SK-N-SH (cell line): ENCODE results near the gene EVA1A.

ENCODE experiments used
- CTCF ChIP-seq: fragments of 200-600 bp; sonication (generic); IDR thresholded peaks from 2 replicates; pipeline ENCODE4 v1.6.1; 2017; ENCODE audit warnings: antibody characterized with exemption, mild to moderate bottlenecking, moderate library complexity
- EP300 ChIP-seq, 2 experiments: IDR thresholded peaks; 2 replicates each; pipeline versions ENCODE4 v1.4.0 to v1.6.1; 2012; ENCODE audit warnings: borderline replicate concordance in 1 of 2, low read depth in 1 of 2, low read length in 1 of 2
- FOSL2 ChIP-seq: IDR thresholded peaks from 2 replicates; pipeline ENCODE4 v1.4.0; 2012; ENCODE audit warnings: low read depth, mild to moderate bottlenecking, moderate library complexity, borderline replicate concordance
- MXI1 ChIP-seq: IDR thresholded peaks from 2 replicates; pipeline ENCODE4 v1.6.1; 2012; ENCODE audit warnings: mild to moderate bottlenecking, low read depth, low read length, improper control_type of control experiment
- POLR2AphosphoS5 ChIP-seq: IDR thresholded peaks from 2 replicates; pipeline ENCODE4 v1.6.1; 2012; ENCODE audit warnings: low read depth, low read length
- REST ChIP-seq: IDR thresholded peaks from 2 replicates; pipeline ENCODE4 v1.6.1; 2012; ENCODE audit warnings: mild to moderate bottlenecking, low read depth, low read length, moderate library complexity

- TF ChIP-seq CTCF (no peak), MXI1 (no peak), EP300 (IDR thresholded peaks at IDR 0.05; ENCODE audit: borderline replicate concordance in 1 of 2, low read depth in 1 of 2, low read length in 1 of 2) (no peak), REST (no peak), FOSL2 (no peak), POLR2AphosphoS5 (no peak)
These were observed 11.1 kb upstream of the EVA1A start for GRCh38 chr2:75571730-75572430.
